Stimulated activated CD4-positive, alpha-beta T cell treated with anti-CD3 and anti-CD28 coated beads, Interleukin-4, amount 100 ng/mL, for 24 hours (primary cell): ENCODE measurements around the gene TMEM170A.
"Not testable (repeated sequence)": the region's sequence is repeated elsewhere in the genome, so short reads cannot be mapped to it uniquely, and the experiment has no call there.

Experiments
- DNase-seq: peaks from one replicate; pipeline ENCODE4 v3.0.0-alpha.2; 2020

The TMEM170A gene

GRCh38 chr16:75446416-75446815, 18.1 kb downstream of the TMEM170A start:
- no peak for DNase-seq

GRCh38 chr16:75445298-75445697, 19.2 kb downstream of the TMEM170A start:
- DNase-seq: no peak

- DNase-seq: no peak
These were observed 21.2 kb downstream of the TMEM170A start for GRCh38 chr16:75443298-75443697.

GRCh38 chr16:75433732-75434413, 30.6 kb downstream of the TMEM170A start:
- no peak for DNase-seq

GRCh38 chr16:75432828-75433731, 31.4 kb downstream of the TMEM170A start, which contains the start of gene CFDP1:
TSS of gene CFDP1 (minus strand) at chr16:75433503. CDS start at chr16:75433352, 151 bp downstream.
- peak; percentile 97 for DNase-seq

- no peak for DNase-seq
These were observed 34.7 kb downstream of the TMEM170A start for GRCh38 chr16:75429621-75430403.

GRCh38 chr16:75426524-75426923, 38.0 kb downstream of the TMEM170A start:
- DNase-seq: not testable (repeated sequence)

GRCh38 chr16:75424105-75424762, 40.3 kb downstream of the TMEM170A start:
- not testable (repeated sequence) for DNase-seq

GRCh38 chr16:75423723-75424104, 40.8 kb downstream of the TMEM170A start:
- DNase-seq: no peak

GRCh38 chr16:75421820-75422126, 42.7 kb downstream of the TMEM170A start:
- DNase-seq: no peak

GRCh38 chr16:75420987-75421819, 43.3 kb downstream of the TMEM170A start:
- peak; percentile 25 for DNase-seq

- no peak for DNase-seq
These were observed 47.5 kb downstream of the TMEM170A start for GRCh38 chr16:75416904-75417565.

- DNase-seq: no peak
These were observed 49.2 kb downstream of the TMEM170A start for GRCh38 chr16:75415169-75415905.

GRCh38 chr16:75413951-75414350, 50.5 kb downstream of the TMEM170A start:
- DNase-seq: no peak

- no peak for DNase-seq
These were observed 57.5 kb downstream of the TMEM170A start for GRCh38 chr16:75406943-75407342.

GRCh38 chr16:75402821-75403475, 61.5 kb downstream of the TMEM170A start:
- no peak for DNase-seq

GRCh38 chr16:75402159-75402820, 62.2 kb downstream of the TMEM170A start:
- DNase-seq: no peak

- DNase-seq: no peak
These were observed 62.8 kb downstream of the TMEM170A start for GRCh38 chr16:75401691-75402090.

- DNase-seq: no peak
These were observed 66.2 kb downstream of the TMEM170A start for GRCh38 chr16:75398333-75398732.
